Activated naive CD8-positive, alpha-beta T cell treated with anti-CD3 and anti-CD28 coated beads, Interleukin-2, amount 50 U/mL, for 24 hours (primary cell): Measurements from ENCODE around the gene CCDC86.
A peak's percentile ranks its signal among the peaks of the same experiment; 100 is the strongest.

ENCODE experiments used
- ATAC-seq: fragments of 150-1000 bp; cut with Tn5 transposase; one replicate; pipeline ENCODE4 v1.10.0; 2021
- DNase-seq: peaks from one replicate; pipeline ENCODE4 v3.0.0; 2021
- H3K27ac Mint-ChIP-seq: one replicate; pipeline ENCODE4 v1.8.0; 2021; ENCODE audit warnings: mild to moderate bottlenecking, mixed read lengths
- H3K27me3 Mint-ChIP-seq: one replicate; pipeline ENCODE4 v1.8.0; 2021; ENCODE audit warnings: mixed read lengths
- H3K36me3 Mint-ChIP-seq: one replicate; pipeline ENCODE4 v1.8.0; 2021; ENCODE audit warnings: low read depth, mixed read lengths
- H3K4me1 Mint-ChIP-seq: one replicate; pipeline ENCODE4 v1.8.0; 2021; ENCODE audit warnings: mixed read lengths
- H3K4me3 Mint-ChIP-seq: one replicate; pipeline ENCODE4 v1.8.0; 2021; ENCODE audit warnings: mild to moderate bottlenecking, moderate library complexity, mixed read lengths
- H3K9me3 Mint-ChIP-seq: one replicate; pipeline ENCODE4 v1.8.0; 2021; ENCODE audit warnings: mixed read lengths

CCDC86 gene

DNA sequence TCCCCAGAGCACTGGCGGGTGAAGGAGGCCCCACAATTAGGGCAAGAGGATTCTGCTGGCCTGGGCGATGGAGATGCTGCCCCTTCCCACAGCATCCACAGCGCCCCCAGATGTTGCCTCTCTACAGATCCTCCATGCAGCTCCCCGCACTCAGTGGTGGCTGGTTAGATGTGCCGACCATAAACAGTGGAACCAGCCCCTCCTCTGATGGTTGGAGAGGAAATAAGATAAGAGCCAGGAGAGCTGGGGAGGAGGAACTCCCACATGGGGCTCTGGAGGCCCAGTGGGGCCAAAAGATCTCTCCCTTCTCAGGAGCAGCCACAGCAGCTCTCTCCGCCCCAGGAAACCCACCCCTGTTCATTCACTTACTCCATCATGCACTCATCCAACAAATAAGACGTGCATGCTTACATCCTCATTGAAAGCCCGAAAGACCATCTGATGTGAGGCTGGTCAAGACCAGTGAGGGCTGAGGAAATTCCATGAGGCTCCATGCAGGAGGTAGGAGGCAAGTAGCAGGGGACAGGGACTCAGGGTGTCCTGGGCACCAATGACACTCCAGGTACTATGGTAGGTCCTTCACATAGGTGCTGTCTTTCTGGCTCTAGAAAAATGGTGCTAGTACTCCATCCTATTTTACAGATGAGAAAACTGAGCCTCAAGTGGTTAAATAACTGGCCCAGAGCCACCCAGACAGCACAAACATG, 12.4 kb downstream of the CCDC86 start:
- no peak overlapping the region for H3K4me3 Mint-ChIP-seq
- peaks cover 35% of the 10 kb centered on the region for H3K4me1 Mint-ChIP-seq
- no peaks in the 10 kb centered on the region for H3K27me3 Mint-ChIP-seq
- H3K27ac Mint-ChIP-seq: no peak overlapping the region
- H3K9me3 Mint-ChIP-seq: no peaks in the 10 kb centered on the region
- ATAC-seq (no peak), DNase-seq (no peak)
- peaks cover 17% of the 10 kb centered on the region for H3K36me3 Mint-ChIP-seq

DNA sequence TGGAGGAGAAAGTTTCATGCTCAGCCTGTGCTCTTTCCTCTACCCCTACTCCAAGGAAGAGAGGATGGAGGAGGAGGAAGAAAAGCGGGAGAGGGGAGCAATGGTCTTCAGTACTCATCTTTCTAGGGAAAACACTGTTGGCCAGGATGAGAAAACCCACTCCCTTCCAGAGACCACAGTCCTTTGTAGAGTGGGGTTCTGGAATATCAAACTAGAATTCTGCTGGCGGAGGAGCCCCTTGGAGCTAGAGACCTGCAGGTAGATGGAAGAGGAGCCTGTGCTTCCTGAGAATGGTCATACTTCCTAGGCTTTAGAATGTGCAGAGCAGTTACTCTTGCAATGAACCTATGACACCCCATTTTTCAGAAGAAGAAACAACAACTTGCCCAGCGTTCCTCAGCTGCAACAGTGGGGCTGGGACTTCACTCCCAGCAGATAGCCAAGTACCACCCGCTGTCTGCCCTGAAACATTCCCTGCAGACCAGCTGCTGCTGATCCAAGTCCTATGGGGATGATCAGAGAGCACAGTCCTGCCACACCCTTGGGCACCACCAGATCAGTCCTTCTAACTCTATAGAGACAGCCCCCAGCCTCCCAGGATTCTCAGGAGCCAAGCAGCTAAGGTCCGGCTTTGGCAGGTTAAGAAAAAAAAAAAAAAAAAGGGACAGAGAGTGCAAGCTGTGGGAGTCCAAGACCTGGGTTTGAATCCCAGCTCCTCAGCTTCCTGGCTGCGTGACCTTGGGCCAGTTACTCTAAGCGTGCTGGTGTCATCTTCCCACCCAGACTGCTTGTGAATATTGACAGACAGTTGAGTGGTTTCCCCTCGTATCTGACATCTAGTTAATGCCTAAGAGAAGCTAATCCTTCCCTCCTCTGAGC, 13.2 kb downstream of the CCDC86 start:
- Mint-ChIP-seq H3K36me3 (peaks cover 17% of the 10 kb centered on the region), H3K9me3 (no peaks in the 10 kb centered on the region), H3K27ac (no peak overlapping the region), H3K4me1 (peaks cover 36% of the 10 kb centered on the region), H3K4me3 (no peak overlapping the region), H3K27me3 (no peaks in the 10 kb centered on the region)
- no peak for ATAC-seq
- DNase-seq: no peak

DNA sequence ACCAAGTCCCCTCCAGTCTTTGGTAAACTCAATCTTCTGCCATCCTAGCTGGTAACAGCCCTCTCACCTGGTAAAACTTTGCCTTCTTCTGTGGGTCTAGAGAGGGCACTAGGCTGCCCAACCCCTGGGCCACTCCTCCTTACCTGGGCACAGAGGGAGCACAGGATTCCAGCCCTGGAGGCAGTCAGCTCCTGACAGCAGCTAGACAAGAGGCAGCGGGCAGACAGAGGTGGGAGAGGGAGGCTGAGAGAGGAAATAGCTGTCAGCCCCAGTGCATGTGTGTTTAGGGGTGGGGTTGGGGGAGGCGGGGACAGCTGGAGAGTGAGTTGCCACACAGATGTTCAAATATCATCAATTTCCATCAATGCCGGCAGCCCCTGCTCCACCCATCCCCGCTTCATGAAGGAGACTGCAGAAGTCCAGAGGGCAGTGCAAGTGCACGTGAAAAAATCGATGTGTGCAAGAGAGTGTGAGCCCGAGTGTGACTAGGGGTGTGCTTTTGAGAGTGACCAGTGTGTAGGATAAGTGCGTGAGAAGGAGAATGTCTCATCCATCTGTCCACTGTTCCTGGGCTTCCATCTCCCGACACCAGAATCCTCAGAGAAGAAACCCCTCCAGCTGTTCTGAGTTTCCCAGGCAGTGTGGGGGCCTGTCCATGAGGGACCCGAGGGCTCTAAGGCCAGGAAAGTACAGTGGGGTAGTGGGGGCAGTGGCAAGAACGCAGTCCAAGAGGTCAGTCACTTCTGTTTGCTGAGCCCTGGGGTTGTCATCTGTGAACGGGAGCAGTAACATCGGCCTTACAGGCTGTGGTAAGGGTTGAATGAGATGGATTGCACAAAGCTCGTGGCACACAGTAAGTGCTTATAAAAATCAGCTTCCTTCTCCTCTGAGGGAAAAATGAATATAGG, 14.1 kb downstream of the CCDC86 start, which contains the start of gene PTGDR2:
Gene PTGDR2, minus strand, starts transcription at position 225 of the 908 bp plus-strand sequence. CDS start 2,228 bp downstream, outside the sequence.
- Mint-ChIP-seq H3K4me1 (peaks cover 36% of the 10 kb centered on the region), H3K4me3 (no peak within 1 kb of the TSS), H3K27ac (no peak within 1 kb of the TSS), H3K36me3 (peaks cover 11% of the 10 kb centered on the region), H3K9me3 (no peaks in the 10 kb centered on the region), H3K27me3 (no peaks in the 10 kb centered on the region)
- no peak for ATAC-seq
- no peak for DNase-seq

DNA sequence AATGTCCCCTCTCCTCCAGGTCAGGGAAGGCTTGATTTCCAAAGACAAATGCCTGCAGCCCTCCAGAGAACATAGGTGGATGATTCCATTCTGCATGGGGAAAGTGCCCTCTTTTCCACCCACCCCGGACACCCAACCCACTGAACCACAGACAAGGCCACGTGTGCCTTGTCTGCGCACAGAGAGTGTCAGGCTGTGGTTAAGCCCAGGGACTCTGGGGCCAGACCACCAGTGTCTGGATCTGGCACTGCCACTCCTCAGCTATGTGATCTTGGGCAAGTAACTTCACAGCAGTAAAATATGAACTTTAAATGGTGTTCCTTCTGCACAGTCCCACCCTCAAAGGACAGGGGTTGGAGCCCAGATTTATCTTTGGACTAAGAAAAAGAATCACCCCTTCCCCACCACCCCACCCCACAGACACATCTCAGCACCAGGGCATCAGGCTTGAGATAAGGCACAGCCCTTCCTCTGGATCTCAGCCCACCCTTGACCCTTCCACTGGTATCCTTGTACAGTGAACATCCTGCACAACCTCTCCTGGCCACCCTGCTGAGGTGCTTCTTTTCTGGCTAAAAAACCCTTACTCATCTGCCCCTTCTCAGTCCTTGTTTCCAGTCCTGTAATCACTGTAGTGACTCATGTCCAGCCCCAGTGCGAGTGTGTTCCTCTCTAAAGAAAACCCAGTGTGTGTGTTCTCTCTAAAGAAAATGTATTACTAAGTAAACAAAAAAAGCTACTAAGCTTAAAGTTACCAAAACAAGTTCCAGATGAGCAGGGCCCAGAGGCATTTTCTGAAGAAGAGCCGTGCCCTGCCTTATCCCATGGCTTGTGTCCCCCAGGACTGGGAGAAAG, 15.7 kb downstream of the CCDC86 start:
- ATAC-seq (peak; percentile 51), DNase-seq (no peak)
- H3K9me3 Mint-ChIP-seq: no peaks in the 10 kb centered on the region
- no peak overlapping the region for H3K4me3 Mint-ChIP-seq
- peak overlapping the region; percentile 17 for H3K27ac Mint-ChIP-seq
- H3K27me3 Mint-ChIP-seq: no peaks in the 10 kb centered on the region
- H3K4me1 Mint-ChIP-seq: peaks cover 36% of the 10 kb centered on the region
- peaks cover 2% of the 10 kb centered on the region for H3K36me3 Mint-ChIP-seq

DNA sequence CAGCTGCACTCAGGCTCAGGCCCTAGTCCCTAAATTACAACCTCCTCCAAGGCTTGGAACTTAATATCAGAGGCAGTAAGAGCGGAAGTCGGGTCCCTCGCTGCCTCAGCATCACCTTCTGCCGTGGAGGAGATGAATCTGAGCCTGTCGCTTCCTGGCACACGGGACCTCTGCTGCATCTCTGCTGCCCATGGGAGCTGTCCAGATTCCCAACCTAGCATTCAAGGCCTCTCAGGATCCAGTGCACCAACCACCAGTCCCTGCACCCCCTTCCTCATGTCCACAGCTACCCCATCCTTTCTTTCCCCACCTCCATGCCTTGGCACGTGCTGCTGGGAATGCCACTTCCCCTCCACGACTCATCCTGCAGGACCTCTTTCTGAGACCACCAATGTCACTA, 16.3 kb downstream of the CCDC86 start:
- Mint-ChIP-seq H3K36me3 (peaks cover under 1% of the 10 kb centered on the region), H3K4me3 (no peak overlapping the region), H3K4me1 (peaks cover 36% of the 10 kb centered on the region), H3K27ac (peak overlapping the region; percentile 25), H3K27me3 (no peaks in the 10 kb centered on the region), H3K9me3 (no peaks in the 10 kb centered on the region)
- ATAC-seq (no peak), DNase-seq (no peak)

DNA sequence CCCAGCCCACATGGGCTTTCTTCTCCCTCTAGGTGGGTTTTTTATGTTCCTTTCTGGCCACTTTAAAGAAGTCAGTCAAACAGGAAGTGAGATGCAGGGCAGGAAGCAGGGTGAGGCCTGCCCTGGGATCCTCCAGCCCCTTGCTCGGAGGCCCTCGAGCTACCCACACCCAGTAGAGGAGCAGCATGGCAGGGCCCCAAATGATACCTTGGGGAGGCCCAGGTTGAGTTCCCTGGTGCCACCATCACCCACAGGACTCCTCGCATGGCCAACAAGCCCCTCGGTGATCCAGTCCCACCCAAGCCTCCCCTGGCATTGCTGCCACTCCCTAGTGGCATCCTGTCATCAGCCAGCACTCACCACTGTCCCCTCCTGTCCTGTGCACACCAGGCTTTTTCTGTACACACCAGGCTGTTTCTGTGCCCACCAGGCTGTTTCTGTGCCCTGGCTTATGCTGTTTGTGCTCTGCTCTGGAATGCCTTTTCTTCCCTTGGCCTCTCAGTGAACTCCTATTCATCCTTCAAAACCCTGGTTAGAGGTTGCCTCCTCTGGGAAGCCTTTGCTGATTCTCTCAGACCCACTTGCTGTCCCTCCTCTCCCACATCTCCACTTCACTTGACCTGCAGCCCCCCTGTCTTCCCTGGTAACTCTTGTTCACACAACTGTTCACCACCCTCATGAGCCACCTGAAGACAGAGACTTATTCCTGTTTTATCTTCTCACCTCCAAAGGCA, 17.0 kb downstream of the CCDC86 start:
- H3K9me3 Mint-ChIP-seq: no peaks in the 10 kb centered on the region
- H3K27me3 Mint-ChIP-seq: no peaks in the 10 kb centered on the region
- no peaks in the 10 kb centered on the region for H3K36me3 Mint-ChIP-seq
- no peak for ATAC-seq
- peak overlapping the region; percentile 57 for H3K27ac Mint-ChIP-seq
- peaks cover 36% of the 10 kb centered on the region for H3K4me1 Mint-ChIP-seq
- DNase-seq: no peak
- H3K4me3 Mint-ChIP-seq: no peak overlapping the region

DNA sequence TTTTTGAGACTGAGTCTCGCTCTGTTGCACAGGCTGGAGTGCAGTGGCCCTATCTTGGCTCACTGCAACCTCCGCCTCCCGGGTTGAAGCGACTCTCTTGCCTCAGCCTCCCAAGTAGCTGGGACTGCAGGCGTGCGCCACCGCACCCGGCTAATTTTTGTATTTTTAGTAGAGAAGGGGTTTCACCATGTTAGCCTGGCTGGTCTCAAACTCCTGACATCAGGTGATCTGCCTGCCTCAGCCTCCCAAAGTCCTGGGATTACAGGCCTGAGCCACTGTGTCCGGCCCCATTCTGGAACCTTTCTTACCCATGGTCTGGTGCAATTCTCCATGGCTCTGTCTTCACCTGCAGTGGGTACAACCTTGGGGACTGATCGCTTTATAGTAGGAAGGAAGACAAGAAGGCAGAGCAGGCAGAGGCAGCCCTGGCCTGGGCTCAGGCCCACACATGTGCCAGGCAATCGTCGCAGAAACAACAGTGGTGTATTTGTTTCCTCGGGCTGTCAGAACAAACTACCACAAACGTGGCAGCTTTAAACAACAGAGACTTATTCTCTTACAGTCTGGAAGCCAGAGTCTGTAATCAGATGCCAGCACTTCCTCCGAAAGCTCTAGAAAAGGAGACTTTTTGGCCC, 17.8 kb downstream of the CCDC86 start:
- Mint-ChIP-seq H3K9me3 (no peaks in the 10 kb centered on the region), H3K4me1 (peaks cover 34% of the 10 kb centered on the region), H3K4me3 (no peak overlapping the region), H3K36me3 (no peaks in the 10 kb centered on the region), H3K27ac (no peak overlapping the region), H3K27me3 (no peaks in the 10 kb centered on the region)
- DNase-seq (no peak), ATAC-seq (no peak)

DNA sequence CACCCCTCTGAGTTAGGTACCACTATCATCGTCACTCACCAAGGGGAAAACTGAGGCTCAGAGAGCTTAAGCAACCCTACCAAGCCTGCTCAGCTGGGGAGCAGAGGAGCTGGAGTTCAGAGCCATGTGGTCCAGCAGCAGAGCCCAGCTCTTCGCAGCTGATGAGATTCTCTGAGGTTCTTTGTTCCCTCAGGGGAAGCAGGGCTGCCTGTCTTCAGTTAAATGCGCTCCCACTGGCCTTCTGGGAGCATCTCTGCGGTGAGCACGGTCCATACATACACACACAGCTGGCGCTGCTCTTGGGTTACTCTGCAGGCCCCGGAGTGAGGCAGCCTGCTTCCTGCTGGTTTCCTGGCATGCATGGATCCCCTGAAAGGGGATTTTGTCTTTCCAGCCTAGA, 19.0 kb downstream of the CCDC86 start:
- Mint-ChIP-seq H3K27ac (no peak overlapping the region), H3K36me3 (no peaks in the 10 kb centered on the region), H3K4me3 (no peak overlapping the region), H3K27me3 (no peaks in the 10 kb centered on the region), H3K4me1 (peaks cover 26% of the 10 kb centered on the region), H3K9me3 (no peaks in the 10 kb centered on the region)
- DNase-seq (no peak), ATAC-seq (no peak)

DNA sequence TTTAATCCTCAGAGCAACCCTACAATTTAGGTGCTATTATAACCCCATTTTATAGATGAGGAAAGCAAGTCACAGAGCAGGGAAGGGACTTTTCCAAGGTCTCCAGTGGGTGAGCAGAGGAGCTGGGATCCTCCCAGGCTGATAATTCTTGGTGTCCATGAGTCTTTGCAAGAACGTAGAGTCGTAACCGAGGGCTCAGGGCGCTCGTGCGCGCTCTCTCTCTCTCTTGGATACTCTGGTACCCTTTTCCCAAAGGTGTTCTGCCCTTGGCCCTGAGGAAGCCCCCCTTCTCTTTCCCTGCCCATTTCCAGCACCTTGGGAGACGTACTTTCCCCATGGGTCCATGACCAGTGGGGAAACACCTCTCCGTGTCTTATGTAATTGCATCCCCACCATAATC, 20.3 kb downstream of the CCDC86 start:
- no peaks in the 10 kb centered on the region for H3K27me3 Mint-ChIP-seq
- H3K4me1 Mint-ChIP-seq: peaks cover 22% of the 10 kb centered on the region
- no peak for ATAC-seq
- H3K4me3 Mint-ChIP-seq: no peak overlapping the region
- H3K27ac Mint-ChIP-seq: no peak overlapping the region
- DNase-seq: no peak
- no peaks in the 10 kb centered on the region for H3K36me3 Mint-ChIP-seq
- no peaks in the 10 kb centered on the region for H3K9me3 Mint-ChIP-seq

DNA sequence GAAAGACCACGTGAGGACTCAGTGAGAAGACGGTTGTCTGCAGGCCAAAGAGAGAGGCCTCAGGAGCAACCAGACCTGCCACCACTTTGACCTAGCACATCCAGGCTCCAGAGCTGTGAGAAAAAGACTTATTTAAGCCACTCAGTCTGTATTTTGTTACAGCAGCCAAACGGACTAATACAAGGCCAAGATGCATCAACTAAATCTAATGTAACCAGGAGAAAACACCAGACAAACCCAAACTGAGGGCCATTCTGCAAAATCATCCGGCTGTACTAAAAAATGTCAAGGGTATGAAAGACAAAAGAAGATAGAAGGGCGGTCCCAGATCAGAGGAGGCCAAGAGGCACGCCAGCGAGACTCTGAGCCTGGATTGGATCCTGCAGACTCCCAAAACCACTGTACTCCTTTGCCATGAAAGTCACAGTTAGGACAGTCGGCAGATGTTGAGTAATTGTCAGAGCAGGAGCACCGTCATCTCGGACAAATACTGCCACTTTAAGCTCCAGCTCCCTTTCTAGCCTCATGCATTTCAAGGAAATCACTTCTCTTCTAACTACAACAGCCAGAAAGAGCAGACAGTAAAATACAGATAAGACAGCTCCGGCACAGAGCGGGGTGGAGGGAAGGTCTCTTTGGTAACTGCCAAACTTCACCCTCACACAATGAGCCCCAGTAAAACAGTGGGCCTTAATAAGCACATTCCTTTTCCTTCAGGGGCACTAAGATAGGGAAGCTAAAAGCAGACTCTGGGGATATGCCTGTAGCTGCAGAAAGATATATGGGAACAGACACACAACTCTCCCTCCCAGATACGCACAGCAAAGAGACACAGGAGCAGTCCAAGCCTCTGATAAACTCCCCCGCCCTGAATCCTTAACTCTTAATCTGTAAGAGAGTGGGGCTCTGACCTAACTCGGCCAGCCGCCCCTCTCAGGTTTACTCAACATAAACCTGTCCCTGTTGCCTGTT, 21.9 kb downstream of the CCDC86 start:
- ATAC-seq (no peak), DNase-seq (no peak)
- Mint-ChIP-seq H3K27ac (no peak overlapping the region), H3K27me3 (no peaks in the 10 kb centered on the region), H3K9me3 (no peaks in the 10 kb centered on the region), H3K4me3 (no peak overlapping the region), H3K4me1 (peaks cover 6% of the 10 kb centered on the region), H3K36me3 (no peaks in the 10 kb centered on the region)

DNA sequence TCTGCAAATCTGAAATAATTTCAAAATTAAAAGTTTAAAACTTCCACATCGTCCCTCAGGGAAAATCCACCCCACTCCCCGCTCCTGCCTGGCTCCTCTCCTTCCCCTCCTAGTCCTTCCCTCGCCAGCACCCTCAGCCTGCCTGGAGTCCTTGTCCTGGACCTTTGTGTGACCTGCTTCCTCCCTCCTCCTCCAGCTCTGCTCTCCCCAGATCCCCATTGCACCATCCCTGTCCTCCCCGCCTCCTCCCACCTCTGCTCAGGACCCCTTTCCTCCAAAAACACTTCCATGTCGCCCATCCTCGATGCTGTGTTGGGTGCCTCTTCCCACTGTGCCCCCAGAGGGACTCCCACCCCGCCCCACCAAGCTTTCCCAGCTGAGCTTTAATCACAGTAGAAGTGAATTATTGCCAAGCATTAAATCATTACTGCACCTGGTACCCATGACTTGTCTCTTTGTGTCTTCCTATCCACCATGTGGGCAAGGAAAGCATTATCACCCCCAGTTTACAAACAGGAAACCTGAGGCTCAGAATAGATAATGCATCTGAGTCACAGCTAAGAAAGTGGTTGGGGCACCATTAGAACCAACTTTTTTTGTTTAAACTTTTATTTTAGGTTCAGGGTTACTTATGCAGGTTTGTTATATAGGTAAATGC, 23.1 kb downstream of the CCDC86 start:
- no peak overlapping the region for H3K4me3 Mint-ChIP-seq
- H3K9me3 Mint-ChIP-seq: no peaks in the 10 kb centered on the region
- no peak overlapping the region for H3K27ac Mint-ChIP-seq
- H3K4me1 Mint-ChIP-seq: peaks cover 4% of the 10 kb centered on the region
- H3K36me3 Mint-ChIP-seq: no peaks in the 10 kb centered on the region
- H3K27me3 Mint-ChIP-seq: no peaks in the 10 kb centered on the region
- DNase-seq (no peak), ATAC-seq (no peak)
